Stimulated activated CD8-positive, alpha-beta memory T cell treated with anti-CD3 and anti-CD28 coated beads, Interleukin-12 subunit alpha, Interleukin-12 subunit beta, amount 100 ng/mL, for 4 hours (primary cell): Measurements from ENCODE around the gene AGAP1.
"Not testable (repeated sequence)": the region's sequence is repeated elsewhere in the genome, so short reads cannot be mapped to it uniquely, and the experiment has no call there.

Experiments used
- DNase-seq: peaks from one replicate; pipeline ENCODE4 v3.0.0-alpha.2; 2020; ENCODE audit warnings: low read depth

The AGAP1 gene

DNA sequence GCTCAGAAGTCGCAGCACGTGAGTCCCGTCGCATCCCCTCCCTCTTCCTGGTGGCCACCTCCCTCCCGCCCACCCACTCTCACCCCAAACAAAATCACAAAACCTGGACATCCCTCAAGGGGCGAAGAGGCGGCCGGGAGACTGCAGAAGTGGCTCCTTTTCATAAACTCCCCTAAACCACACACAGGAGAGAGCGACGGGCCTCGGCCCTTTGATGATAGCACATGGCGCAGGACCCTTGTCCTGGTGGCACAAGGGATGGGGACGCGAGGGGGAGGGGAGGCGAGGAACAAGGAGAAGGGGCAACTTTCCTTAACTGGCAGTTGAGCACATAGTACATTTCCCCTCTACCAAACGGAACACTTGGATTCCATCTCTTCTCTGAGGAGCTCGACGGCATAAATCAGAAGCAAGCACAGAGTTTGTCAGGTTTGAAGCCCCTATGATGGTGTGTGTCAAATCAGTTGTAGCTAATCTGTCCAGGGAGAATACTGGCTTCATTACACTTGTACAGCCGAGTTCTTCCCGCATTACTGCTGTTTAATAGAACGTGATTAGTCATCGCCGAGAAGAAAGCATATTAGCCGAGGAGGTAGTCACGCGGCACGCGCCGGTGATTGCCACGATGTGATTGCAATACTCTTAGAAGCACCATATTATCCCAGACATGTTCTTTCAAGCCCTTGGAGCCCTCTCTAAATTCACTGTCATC lies 630.5 kb downstream of the AGAP1 start:
- no peak for DNase-seq

DNA sequence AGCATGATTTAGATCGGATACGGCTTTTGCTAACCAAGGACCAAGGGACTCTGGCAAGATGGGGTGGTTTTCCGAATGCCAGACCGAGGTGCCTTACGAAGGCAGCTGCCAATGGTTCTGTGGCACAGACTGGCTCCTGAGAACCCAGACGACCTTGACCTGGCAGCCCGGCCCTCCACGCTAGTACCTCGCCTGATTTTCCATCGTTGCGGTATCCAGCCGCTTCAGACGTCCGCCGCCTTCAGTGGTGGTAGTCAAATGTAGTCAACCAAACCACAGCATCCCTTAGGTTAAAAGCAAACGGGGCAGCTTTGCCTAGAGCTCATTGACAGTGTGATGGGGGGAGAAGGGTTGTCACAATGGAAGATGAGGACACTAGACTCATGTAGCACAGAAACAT lies 631.7 kb downstream of the AGAP1 start:
- DNase-seq = no peak

DNA sequence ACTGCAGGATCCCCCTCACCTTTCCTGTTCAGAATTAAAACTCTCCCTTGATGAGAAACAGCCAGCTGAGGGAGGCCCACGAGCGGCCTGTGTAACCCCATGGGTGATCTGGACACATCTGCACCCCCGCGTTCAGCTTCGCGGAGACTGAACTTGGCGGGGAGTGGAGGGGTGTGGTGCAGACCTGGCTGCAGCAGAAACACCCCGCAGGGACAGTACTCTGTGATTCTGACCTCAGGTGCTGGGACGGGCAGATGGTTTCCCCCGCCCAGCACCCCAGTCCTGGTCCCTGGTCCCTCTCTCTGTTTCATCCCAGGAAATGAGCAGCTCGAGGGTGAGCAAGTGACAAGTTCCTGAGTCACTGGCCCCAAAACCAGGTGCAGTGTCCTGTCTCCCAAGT lies 633.2 kb downstream of the AGAP1 start:
- DNase-seq = no peak

DNA sequence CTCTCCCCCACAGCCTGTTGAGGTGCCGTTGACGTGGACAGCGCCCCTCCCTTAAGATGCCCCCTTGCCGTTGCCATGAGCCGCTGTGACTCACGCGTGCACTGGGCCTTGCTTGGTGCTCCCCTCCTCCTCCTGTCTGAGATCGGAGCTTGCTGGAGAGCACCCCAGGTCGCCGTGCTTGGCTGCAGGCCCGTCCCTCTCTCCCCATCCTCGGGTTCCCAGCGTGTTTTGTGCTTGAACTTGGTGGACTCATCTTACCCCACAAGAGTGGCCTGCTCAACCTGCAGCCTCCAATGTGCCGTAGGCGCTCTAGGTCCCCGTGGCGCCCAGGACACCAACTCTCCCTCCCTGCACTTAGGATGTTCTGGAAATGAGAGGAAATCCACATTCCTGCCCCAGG lies 634.5 kb downstream of the AGAP1 start:
- no peak for DNase-seq

DNA sequence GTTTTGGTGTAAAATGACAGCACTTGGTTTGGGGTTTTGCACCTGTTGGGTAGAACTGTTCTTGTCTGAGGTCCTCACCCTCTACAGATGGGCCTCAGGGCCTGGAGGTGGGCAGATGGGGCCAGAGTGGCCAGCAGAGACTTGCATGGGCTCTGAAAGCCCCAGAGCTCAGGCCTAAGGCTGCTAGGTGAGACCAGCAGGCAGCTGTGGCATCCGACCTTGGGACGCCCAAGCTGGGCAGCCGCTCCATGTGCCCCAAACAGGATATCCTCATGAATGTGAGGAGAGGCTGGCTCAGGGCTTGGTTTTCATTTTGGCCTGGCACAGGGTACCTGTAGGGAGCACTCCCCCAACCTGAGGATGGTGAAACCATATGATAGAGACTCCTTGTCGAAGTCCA lies 636.1 kb downstream of the AGAP1 start:
- no peak for DNase-seq

DNA sequence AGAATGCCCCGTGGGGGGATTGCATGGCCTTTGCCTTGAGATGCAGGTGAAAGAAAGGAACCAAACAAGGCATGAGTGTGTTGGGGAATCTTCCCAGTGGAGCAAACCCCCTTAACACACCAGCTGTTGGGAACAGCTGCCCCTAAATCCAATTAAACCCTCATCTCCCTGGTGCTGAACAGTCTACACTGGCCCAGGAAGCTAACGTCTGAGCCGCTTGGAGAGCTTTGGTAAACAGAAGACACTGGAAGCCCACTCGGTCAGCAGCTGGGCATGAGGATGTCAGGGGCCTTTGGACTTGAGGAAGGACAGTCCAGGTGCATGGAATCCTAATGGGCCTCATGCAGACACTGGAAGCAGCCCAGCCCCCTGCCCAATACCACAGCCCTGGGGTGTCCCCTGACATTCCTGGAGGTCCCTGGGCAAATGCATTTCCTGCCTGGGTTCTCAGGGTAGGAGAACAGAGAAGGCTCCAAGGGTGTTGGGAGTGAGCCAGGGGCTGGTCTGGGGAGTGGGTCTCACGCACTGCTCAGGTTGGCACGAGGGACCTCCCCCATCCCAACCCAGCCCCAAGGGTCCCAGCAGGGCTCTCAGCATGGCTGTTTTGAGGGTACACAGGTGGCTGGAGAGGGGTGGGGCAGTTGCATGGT lies 636.6 kb downstream of the AGAP1 start:
- DNase-seq = no peak

DNA sequence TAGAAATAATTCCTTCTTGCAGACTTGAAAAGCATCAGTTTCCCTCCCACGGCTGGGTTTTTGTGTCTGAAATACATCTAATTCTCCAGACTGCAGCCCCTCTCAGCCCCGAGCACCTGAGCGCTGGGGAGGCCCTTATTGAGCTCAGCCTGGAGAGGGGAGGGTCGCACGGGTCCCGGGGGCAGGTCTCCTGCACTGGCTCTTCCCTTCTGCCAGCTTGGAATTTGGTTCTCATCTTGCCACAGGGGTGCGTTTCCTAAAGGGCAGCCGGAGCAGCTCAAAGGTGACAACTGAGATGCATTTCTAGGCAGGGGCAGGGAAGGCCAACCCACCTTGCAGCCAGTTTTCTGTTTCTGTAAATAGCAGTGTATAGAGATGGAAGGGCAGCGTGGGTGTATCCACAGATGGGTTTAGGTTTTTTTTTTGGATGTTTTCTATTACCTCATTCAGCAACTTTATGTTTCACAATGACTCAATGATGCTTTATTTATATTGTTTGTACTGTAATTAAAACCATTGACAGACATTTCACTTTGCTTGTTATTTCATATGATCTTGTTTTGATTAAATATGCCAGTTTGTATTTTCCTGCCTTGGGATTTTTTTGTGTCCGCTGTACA lies 637.3 kb downstream of the AGAP1 start:
- DNase-seq = no peak

DNA sequence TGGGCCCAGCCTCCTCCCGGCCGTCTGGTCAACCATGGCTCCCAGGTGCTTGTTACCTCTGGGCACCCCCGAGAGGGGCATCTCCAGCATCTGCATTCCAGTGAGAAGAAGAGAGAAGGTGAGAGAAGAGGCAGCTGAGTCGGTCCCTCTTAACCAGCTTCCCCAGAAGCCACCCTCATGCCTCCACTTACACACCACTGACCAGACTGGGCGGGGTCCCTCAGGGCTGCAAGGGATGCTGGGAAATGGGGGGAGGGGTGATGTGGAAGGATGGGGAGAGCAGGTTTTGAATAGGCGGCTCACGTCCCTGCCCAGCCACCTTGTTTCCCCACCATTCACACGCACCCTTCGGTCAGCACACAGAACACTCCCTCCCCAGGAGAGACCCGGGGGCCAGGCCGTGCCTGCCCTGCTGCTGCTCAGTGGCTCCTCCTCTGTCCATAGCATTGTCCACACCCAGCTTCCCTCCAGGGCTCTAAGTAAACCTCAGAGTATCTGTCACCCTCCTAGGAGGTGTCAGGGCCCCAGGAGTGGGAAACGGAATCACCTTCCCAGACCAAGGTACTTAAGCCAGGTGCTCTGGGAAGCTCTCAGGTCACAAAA lies 639.7 kb downstream of the AGAP1 start:
- DNase-seq = no peak

DNA sequence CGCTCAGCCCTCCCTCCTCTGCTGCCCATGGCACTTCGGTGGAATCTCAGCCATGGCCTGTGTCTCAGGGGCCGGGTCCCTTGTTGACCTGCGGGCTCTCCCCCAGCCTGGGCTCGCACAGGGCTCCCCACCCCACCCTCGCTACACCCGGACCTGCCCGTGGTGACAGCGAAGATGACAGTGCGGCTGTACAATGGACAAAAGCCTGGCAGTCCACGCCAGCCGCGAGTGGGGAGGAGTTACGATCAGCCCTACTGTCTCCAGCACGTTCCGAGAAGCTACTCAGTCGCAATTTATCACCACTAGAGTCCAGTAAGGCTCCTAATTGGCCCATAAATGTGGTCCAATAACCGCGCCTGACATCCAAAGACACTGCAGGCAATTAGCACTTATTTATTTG lies 642.7 kb downstream of the AGAP1 start:
- no peak for DNase-seq

DNA sequence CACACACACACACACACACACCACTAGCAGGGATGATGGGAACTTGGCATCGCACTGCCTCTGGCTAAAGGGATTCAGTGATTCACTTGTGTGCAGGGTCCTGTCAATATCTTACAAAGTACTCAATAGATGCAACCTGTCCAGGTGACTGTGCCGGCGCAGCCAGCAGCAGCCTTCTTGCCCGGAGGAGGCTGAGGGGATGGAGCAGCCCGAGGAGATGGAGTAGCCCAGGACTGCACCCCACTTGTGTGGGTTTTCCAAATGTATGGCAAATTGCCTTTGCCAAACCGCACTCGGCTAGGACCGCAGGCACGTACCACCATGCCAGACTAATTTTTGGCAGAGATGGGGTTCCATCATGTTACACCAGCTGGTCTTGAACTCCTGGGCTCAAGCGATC lies 643.2 kb downstream of the AGAP1 start:
- no peak for DNase-seq

DNA sequence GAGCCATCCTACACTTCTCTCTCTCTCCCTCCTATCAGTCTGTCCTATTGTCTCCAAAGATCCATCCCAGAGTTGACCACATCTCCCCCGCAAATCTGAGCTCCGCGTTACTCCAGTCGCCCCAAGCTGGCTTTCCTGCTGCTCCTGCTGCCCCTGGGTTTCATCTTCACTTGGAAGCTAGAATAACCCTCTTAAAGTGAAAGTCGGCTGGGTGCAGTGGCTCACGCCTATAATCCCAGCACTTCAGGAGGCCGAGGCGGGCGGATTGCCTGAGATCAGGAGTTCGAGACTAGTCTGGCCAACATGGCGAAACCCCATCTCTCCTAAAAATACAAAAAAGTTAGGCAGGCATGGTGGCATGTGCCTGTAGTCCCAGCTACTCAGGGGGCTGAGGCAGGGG lies 647.8 kb downstream of the AGAP1 start:
- DNase-seq = not testable (repeated sequence)

DNA sequence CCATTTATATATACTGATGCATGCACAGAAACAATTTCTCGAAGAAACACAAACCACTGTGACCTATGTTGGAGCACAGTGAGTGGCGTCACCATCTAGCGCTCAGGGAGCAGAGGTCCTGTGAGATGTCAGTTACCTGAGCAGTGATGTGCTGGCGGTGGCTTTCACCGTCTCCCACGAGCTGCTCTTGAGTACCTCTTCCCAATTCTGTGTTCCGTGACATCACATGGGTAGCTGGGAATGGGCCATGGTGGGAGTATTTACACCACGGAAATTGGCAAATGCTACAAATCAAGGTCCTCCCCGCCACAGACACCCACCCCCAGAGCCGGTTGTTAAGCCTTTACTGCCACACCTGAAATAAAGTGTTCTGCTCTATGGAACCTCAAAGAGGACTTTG lies 650.0 kb downstream of the AGAP1 start:
- DNase-seq = no peak

DNA sequence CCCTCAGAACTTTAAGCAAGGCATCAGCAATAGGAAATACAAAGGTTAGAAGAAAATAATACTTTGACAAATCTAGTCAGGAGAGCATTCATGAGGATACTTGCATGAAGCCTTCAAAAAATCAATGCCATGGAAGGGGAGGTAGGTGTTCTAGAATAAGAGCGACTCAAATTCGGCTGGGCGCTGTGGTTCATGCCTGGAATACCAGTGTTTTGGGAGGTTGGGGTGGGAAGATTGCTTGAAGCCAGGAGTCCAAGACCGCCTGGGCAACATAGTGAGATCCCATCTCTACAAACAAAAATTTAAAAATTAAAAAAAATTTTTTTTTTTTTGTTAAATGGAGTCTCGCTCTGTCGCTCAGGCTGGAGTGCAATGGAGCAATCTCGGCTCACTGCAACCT lies 652.6 kb downstream of the AGAP1 start:
- DNase-seq = no peak

DNA sequence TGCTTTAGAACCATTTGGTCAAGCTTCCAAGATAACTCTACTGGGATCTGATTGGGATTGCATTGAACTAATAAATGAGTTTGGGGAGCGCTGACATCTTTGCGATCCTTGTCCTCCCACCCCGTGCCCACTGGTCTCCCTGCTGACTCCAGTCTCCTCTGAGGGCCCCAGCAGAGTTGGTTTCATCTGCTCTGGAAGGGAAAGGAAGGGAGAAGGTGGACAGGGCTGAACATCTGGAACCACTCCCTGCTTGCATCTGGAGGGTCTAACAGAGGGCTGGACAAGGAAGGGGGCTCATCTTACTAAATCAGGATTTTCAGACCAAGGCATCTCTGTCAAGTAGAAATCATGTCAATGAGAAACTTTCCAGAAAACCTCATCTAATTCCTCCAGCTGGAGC lies 661.6 kb downstream of the AGAP1 start:
- no peak for DNase-seq

DNA sequence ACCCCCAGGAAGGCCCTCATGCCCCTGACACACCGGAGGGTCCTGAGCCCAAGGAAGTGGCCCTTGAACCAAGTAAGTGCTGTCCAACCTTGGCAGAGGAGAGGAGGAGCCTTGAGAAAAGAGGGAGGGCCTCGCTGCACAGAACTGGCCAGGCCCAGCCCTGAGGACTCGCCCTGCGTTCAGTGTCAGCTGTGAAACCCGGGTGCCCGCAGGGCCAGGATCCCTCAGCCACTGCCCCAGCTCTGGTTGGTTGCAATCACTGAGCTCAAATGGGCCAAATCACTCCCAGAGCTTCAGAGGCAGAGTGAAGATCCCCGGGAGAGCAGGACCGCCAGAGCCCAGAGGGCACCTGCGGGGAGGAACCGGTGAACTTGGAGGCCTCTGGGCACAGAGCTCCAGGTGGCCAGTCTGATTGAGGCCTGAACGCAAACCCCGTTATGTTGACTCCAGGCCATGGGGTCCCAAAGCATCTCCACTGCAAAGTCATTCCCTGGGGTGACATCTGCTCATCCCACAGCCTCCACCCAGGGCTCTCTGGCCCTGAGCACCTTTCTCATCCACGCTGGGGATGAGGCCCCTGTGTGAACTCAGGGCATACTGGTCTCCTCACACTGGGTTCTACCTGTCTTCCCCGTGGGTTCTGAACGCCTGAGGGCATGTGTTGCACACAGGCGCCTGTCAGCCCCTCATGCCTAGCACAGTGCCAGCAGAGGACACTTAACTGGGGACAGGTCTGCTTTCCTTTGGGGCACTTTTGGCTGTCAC lies 662.4 kb downstream of the AGAP1 start:
- no peak for DNase-seq

DNA sequence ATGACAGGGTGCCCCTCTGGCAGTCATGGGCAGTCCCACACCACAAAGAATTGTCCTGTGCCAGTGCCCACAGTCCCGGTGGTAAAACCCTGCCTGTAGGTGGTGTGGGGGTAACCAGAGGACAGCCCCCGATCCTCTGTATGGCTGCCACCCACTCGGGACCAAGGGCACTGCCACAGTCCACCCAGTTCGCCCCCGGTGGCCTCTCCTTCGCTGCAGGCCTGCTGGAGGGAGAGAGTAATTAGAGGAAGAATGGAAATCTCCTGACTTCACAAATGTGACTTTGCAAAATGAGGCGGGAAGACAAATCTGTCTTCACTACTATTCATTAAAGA lies 663.0 kb downstream of the AGAP1 start:
- no peak for DNase-seq

DNA sequence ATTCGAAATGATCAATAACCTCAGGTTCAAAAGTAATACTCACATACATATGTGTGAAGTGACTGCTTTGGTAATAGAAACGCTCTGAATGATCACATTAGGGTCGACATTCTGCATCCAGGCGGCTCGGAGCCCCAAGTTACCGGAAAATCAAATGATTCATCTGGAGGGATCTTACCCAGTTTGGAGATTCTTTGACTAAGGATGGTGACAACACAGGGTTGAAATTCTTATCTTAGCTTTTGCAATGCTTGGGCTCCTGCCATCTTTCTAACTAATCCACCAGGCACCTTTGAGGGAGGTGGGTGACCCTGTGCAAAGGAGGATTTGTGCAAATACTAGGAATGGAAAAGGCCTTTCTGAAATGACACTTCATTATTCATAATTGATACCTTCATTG lies 663.5 kb downstream of the AGAP1 start:
- DNase-seq = no peak

DNA sequence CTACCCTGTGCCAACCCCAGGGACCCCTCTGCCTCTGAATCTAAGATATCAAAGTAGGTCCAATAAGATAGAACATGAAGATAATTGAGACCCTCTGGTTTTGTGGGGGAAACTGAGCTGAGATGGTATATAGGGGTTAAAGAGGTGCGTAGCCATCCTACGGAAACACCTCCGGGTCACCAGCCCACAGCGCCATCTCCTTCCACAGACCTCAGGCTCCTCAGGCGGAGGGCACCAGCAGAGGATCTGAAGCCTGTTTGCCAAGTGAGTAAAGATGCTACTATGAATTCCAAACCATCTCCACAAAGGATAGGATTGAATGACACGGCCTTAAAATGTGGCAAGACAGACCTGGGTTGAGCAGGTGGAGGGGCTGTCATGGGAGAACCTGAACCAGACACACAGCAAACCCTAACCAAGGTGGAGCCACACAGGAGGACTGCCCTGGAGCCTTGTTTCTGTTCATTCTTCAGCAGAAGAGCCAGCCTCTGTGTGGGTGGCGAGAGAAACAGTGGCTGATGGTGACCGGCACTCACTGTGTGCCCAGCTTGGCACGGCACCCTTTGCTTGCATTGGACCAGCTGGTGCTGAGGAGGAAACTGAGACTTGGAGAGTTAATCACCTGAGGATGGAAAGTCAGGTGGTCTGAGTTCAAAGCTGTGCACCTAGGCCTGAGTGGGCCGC lies 664.1 kb downstream of the AGAP1 start:
- DNase-seq = no peak

DNA sequence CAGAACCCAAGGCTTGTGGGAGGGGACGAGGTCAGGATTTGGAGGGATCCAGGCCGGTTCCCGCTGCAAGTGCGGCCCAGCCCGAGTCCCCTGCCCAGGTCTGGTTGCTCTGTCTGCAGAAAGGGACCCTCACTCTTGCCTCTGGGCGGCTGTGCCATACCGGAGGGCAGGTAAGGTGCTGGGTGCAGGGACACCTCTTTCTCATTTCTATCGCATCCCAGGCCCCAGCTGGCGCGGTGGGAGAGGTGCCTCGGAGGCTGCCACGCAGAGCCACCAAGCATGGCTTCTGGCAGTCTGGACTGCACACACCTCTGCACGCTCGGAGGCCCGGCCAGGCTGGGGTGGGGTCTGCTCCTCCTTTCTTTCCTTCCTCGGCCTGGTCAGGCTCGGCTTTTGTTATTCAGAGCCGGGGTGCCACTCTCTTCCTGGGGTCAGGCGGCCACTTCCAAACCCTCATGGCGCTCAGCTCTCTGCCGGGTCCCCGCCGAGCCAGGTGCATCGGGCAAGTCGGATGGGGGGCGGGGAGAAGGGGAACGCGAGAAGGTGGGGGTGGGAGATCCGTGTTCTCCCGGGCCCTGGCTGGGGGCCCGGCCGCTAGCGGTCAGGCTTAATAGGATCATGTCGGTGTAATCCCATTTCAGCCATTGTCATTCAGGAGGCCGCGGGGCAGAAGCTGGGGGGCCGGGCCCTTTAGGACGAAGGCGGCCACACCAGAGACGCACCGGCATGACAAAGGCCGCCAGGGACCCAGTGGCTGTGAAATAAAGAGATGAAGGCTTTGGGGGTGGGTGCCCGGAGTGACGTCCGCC lies 665.3 kb downstream of the AGAP1 start:
- DNase-seq = no peak

DNA sequence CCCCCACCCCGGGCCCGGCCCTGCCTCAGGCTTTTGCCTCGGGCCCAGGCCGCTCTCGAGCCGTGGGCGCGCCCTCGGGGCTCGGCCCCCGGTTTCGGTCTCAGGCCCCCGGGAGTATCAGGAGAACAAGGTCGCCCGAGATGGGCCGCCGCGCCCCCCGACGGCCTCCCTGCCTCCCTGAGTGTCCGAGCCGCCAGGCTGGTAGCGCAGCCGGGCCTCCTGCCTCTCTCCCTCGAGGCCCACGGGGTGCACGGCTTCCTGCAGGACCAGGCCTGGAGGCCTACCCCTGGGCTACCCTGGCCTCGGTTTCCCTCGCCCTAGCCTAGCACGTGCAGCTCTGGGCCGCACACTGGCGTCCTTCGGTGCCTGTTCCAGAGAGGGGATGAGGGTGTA lies 665.9 kb downstream of the AGAP1 start:
- no peak for DNase-seq

DNA sequence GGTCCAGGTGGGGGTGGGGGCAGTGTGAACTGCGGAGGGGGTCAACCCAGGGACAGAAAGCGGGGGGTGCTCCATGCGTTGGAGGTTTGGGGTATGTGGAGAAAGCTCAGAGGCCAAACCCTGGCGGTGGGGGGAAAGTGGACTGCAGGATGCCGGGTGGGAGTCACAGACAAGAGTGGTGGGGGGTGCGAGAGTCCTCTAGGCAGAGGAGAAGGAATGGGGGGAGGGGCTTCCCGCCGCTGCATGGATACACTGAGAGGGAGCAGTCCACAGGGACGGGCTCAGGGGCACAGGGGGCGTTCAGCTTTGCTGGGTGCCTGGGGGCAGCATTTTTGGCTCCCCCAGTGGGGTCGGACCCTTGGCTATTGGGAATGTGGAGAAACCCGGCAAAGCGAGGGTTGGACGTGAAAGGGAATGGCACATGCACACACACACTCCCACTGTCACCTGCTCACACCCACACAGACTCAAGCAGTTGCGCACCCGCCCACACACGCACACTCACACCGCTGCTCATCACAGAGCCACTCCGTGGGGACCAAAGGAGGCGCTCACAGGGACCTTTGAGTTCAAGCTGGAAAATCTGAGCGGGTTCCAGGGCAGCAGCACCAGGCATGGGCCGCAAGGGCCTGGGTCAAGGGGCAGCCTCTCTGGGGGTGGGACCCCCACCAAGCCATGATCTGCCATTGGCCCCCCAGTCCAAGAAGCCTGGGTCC lies 666.7 kb downstream of the AGAP1 start:
- no peak for DNase-seq
